HG03159 (cell line): ENCODE data around the gene BAIAP2L1.
"Not testable (repeated sequence)": the region's sequence is repeated elsewhere in the genome, so short reads cannot be mapped to it uniquely, and the experiment has no call there.

Experiments used
- ATAC-seq: cut with Tn5 transposase; IDR thresholded peaks from one replicate; pipeline ENCODE4 v1.9.1; 2021; ENCODE audit warnings: mild to moderate bottlenecking, moderate library complexity; ENCODE audit not compliant: unreplicated experiment

BAIAP2L1 gene

DNA sequence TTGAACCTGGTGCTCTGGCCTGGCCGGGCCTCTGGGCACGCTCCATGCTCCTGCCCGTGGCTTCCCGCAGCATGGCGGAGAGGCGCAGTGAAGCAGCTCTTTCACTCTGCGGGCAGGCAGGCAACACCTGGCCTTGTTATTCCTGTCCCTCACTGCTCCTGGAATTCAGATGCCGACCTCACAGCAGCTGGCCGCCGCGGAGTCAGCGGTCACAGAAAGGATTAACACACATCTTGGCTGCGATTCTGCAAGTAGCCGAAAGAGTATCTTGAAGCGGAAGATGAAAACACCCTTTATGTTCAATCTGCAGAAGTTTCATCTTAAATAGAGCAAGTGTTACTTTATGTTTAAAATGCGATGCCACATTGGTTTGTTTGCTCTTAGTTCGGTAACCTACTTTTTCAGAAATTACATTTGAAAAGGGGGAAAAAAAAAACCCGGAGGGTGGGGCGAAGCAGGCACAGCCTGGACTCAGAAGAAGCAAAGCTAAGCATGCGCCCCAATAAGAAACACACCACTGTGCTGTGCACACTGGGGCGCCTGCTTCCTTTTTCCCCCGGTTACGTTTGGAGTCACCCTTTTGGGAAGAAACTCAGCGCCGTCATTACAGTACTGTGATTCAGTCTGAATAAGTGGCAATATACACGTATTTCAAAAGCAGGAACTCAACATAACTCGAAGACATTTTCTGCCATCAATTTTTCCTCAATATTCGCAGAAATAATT, 77.1 kb downstream of the BAIAP2L1 start:
- no peak for ATAC-seq

- no peak for ATAC-seq
Measured at GRCh38 chr7:98322331-98323270, 78.3 kb downstream of the BAIAP2L1 start.

- no peak for ATAC-seq
Measured at GRCh38 chr7:98321301-98321700, 79.6 kb downstream of the BAIAP2L1 start.

DNA sequence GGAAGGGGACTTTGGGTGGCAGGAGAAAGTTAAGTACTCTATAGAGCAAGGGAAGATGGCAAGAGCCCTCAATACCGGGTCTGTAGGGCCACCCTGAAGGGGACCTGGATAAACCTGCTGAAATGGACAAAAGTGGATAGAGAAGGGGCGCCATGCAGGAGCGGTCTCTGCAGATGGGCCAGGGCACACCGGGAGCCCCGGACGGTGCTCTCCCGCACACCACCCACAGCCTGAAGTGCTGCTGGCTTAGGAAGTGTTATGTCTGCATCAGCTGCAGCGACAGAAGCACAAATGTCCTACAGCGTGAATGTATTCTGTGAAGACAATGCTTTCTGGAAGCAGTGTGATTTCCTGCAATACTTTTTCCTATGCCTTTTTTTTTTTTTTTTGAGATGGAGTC, 81.7 kb downstream of the BAIAP2L1 start:
- ATAC-seq: no peak

- no peak for ATAC-seq
Measured at GRCh38 chr7:98317366-98318040, 83.4 kb downstream of the BAIAP2L1 start.

GRCh38 chr7:98315994-98316527, 84.8 kb downstream of the BAIAP2L1 start:
- ATAC-seq: not testable (repeated sequence)

- peak; percentile 84 for ATAC-seq
Measured at GRCh38 chr7:98315318-98315993, 85.4 kb downstream of the BAIAP2L1 start.

DNA sequence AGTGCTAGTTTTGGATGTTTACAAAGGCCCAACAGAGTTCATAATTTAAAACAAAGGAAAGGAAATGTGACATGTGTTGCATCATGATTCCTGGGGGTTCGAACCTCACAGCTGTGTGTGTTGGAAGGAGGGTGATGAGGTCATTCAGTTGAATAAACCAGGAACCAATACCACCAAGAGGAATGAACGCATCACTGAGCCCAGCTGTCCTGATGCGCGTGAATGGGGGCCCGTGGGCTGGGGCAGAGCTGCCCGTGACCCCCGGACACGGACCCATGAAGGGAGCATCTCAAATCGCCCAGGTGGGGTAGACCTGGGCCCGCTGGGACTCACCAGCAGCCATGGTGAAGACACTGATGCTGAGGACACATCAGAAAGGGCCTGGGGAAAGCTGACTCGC, 86.4 kb downstream of the BAIAP2L1 start:
- ATAC-seq: peak; percentile 48

- no peak for ATAC-seq
Measured at GRCh38 chr7:98312201-98312600, 88.7 kb downstream of the BAIAP2L1 start.

- no peak for ATAC-seq
Measured at GRCh38 chr7:98309566-98309965, 91.3 kb downstream of the BAIAP2L1 start.

DNA sequence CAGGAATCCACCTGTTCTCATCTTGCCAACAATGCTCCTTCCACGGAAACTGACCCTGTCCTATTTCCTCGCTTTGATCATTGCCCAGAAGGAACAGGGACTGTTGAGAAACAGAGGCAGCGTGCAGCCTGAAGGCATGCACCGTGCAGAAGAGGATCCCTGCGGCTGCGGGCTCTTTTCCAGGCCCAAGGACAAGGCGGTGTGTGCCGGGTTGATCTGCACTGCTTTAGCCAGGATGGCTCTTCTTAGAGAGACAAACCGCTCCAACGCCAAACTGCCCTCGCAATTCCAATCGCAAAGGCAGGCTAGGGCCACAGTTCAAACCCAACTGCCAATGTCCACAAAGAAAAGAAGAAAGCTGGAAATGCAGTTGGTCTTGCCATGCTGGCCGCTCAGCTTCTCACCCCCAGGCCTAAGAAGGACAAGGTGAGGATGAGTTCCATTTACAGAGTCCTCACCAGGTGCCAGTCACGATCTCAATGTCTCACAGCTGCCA, 92.9 kb downstream of the BAIAP2L1 start:
- ATAC-seq: no peak

DNA sequence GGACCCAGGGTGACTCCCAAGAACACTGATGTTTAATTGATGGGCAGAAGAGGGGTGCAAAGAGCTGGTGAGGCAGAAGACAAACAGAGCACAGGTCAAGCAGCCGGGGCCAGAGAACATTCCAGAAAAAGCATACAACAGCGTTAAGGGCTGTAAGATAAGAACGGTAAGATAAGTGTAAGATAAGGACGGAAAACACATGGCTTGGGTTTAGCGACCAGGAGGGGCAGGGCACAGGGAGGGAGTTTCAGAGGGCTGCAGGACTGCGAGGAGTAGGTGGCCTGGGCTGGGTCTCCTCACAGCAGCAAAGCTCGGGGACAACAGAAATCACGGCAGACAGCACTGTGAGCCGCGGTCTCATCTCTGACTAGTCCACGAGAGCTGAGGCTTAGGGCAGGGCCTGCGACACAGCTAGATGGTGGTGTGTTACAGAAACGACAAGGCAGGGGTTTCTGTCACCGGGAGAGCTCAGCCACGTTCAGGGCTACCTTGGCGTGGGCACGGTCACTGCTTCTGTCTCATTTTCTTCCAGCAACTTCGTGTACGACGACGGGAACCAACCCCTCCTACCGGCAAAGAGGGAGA, 94.8 kb downstream of the BAIAP2L1 start:
- no peak for ATAC-seq

DNA sequence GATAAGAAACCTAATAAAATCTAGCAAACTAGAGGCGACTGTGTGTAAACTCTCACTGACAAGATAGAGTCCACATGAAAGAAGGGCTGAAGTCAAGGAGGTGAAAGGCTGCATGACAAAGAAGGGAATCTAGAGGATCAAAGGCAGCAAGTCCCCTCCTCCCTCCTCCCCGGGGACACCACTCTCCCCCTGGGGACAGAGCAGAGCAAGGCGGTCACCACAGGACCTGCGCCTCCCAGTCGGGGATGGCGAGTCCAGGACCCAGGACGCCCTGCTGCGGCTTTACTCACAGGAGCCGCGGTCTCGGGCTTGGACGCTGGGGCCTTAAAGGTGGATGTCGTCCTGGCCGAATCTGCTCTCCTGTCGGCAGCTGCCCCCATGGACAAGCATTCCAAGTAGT, 97.0 kb downstream of the BAIAP2L1 start:
- ATAC-seq: no peak

DNA sequence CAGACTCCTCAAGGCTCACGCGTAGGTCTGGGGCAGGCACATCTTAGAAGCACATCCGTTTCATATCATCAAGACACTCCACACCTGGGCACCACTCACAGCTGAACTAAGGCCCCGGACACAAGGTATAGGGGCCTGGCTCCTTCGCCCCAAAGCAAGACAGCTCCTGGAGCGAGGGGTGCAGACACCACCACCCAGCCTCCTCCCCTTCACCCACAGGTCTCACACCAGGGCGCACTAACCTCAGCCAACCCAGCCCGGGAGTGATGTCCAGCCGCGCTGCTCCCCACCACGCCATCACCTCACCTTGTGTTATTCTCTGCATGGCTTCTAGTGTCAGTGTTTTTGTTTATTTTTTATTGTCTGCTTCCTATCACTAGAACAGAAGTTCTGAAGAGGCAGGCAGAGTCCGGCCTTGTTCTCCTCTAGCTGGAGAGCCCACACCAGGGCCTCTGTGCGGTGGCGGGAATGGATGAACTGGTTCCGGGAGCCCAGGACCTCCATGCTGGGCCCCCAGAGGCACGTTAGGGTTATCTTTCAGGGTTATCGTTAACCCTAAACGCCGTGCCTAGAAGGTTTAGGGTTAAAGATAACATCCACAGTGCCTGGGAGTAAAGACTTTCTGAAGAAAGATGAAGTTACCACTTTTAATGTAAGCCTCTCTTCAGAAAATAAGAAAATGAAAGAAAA, 97.6 kb downstream of the BAIAP2L1 start:
- no peak for ATAC-seq

GRCh38 chr7:98301693-98302470, 99.0 kb downstream of the BAIAP2L1 start:
- no peak for ATAC-seq

GRCh38 chr7:98300595-98301372, 100.1 kb downstream of the BAIAP2L1 start:
- ATAC-seq: no peak

DNA sequence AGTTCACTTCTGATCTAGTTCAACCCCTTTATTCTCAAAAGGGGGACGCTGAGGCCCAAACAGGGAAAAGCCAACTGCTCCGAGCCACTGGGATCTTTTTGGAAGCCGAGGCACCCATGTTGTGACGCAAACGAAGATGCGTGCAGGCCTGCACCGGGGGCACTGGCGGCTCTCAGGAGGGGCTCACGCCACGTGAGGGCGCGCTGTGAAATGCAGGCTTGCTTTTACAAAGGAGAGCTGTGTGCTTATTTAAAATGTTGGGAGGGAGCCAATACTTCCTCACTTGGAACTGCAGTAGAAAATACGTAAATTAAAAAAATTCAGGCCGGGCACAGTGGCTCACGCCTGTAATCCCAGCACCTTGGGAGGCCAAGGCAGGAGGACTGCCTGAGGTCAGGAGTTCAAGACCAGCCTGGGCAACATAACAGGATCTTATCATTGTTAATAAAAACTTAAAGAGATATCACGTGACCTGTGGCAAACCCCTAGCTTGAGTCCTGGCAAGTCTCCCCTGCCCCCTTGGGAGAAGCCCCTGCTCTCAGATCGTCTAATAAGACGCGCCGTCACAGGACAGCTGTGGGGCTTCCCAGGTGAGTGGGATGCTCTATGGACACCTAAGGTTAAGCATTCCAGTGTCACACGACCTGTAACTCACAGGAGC, 103.1 kb downstream of the BAIAP2L1 start:
- ATAC-seq: no peak
